DOHH2 (cell line): Measurements from ENCODE around the gene CHD9NB.

Experiments used
- CTCF ChIP-seq: fragments of 200-600 bp; sonication (generic); IDR thresholded peaks from one replicate; pipeline ENCODE4 v1.5.1; 2014; ENCODE audit warnings: antibody characterized with exemption, mild to moderate bottlenecking, low read depth, low read length; ENCODE audit not compliant: poor library complexity, severe bottlenecking
- EZH2phosphoT487 ChIP-seq: fragments of 200-600 bp; sonication (generic); IDR thresholded peaks from 2 replicates; pipeline ENCODE4 v1.6.1; 2017; ENCODE audit warnings: borderline replicate concordance, mild to moderate bottlenecking, antibody characterized with exemption, low read length, moderate library complexity, mixed read lengths

GRCh38 chr16:53031323-53031942 lies 21.3 kb downstream of the CHD9NB start:
- TF ChIP-seq CTCF (no peak), EZH2phosphoT487 (no peak)
